Activated CD4-positive, alpha-beta T cell treated with anti-CD3 and anti-CD28 coated beads for 36 hours (primary cell): ENCODE data around the gene ZNF300. TPM values are rescaled to one million over a fixed set of nuclear protein-coding genes. Genes with fewer than 3 reads are reported as not detected.
A peak's percentile ranks its signal among the peaks of the same experiment; 100 is the strongest.

Experiments
- ATAC-seq: fragments of 200-7000 bp; cut with Tn5 transposase; one replicate; pipeline ENCODE4 v1.10.0; 2021; ENCODE audit warnings: mild to moderate bottlenecking, moderate library complexity
- CTCF ChIA-PET: fragments of 350-600 bp; sonication (Branson Sonifier 250); formaldehyde crosslinking; loops from one replicate; lab custom pipeline; 2021; ENCODE audit warnings: antibody characterized with exemption; lab: Charles Lee
- POLR2A ChIA-PET: fragments of 350-600 bp; sonication (Branson Sonifier 250); formaldehyde crosslinking; loops from one replicate; lab custom pipeline; 2021; ENCODE audit warnings: antibody characterized with exemption, inconsistent platforms; lab: Charles Lee
- DNase-seq: peaks from one replicate; pipeline ENCODE4 v3.0.0-alpha.2; 2020
- H3K27ac Mint-ChIP-seq: one replicate; pipeline ENCODE4 v1.8.0; 2021; ENCODE audit warnings: mixed read lengths
- H3K27me3 Mint-ChIP-seq: one replicate; pipeline ENCODE4 v1.8.0; 2021; ENCODE audit warnings: mixed read lengths
- H3K36me3 Mint-ChIP-seq: one replicate; pipeline ENCODE4 v1.8.0; 2021; ENCODE audit warnings: low read depth, mixed read lengths
- H3K4me1 Mint-ChIP-seq: one replicate; pipeline ENCODE4 v1.8.0; 2021; ENCODE audit warnings: mixed read lengths
- H3K4me3 Mint-ChIP-seq: one replicate; pipeline ENCODE4 v1.8.0; 2021; ENCODE audit warnings: mild to moderate bottlenecking, moderate library complexity, mixed read lengths
- H3K9me3 Mint-ChIP-seq: one replicate; pipeline ENCODE4 v1.8.0; 2021; ENCODE audit warnings: low read depth, mixed read lengths
- intact Hi-C, 2 experiments: fragments of 100-400 bp; cut with DNase I in 1 of 2; cut with micrococcal nuclease in 1 of 2; formaldehyde crosslinking; loops; one replicate each; pipeline versions ENCODE4 v1.14.2 to v1.15.1; 2022 to 2024; cut with DNase I, micrococcal nuclease
- total RNA-seq, 2 experiments: library from RNA; stranded (reverse); gene quantifications; one replicate each; pipeline ENCODE4 v1.2.3, GENCODE V29; 2021

The ZNF300 gene
- total RNA-seq = 1 to 10 TPM; 2.4 TPM

GRCh38 chr5:150904479-150905311 is at the start of gene ZNF300:
ZNF300 (minus strand) TSS chr5:150904980; CDS start chr5:150903155, 1,825 bp downstream.
- H3K9me3 Mint-ChIP-seq = peaks cover 45% of the 10 kb centered on the region
- POLR2A ChIA-PET = interaction anchor here (1.0 kb wide), 1 partner anchor 59 kb away, joined by 3 read pairs; the partner anchor contains the start of gene IRGM

GRCh38 chr5:150948539-150948938 is 43.8 kb upstream of the ZNF300 start:
- Mint-ChIP-seq H3K36me3 (peaks cover 16% of the 10 kb centered on the region), H3K27ac (no peak overlapping the region), H3K4me1 (no peaks in the 10 kb centered on the region), H3K9me3 (peaks cover 51% of the 10 kb centered on the region), H3K4me3 (no peak overlapping the region), H3K27me3 (peaks cover 27% of the 10 kb centered on the region)
- ATAC-seq (peak; percentile 23), DNase-seq (peak; percentile 4)
- ChIA-PET POLR2A (no interaction called here), CTCF (interaction anchor here (0.6 to 1.0 kb wide), 2 partner anchors 29 to 315 kb away, joined by 3 to 4 read pairs; no protein-coding TSS in a partner anchor)
- intact Hi-C loops = no loop called here

More at GRCh38 chr5:150904479-150905311, at the start of gene ZNF300:
- CTCF ChIA-PET = interaction anchor here (1.2 kb wide), 1 partner anchor 87 kb away, joined by 4 read pairs; no protein-coding TSS in a partner anchor
- peaks cover 8% of the 10 kb centered on the region for H3K4me1 Mint-ChIP-seq
- H3K27ac Mint-ChIP-seq = peak within 1 kb of the TSS; percentile 93
- DNase-seq (peak; percentile 81), ATAC-seq (peak; percentile 98)
- intact Hi-C loops = no loop called here
- peak within 1 kb of the TSS; percentile 82 for H3K4me3 Mint-ChIP-seq
- H3K27me3 Mint-ChIP-seq = peaks cover 19% of the 10 kb centered on the region
- H3K36me3 Mint-ChIP-seq = peaks cover 55% of the 10 kb centered on the region

GRCh38 chr5:150946351-150946905 is 41.6 kb upstream of the ZNF300 start:
- Mint-ChIP-seq H3K36me3 (peaks cover 16% of the 10 kb centered on the region), H3K4me3 (no peak overlapping the region), H3K9me3 (peaks cover 53% of the 10 kb centered on the region), H3K4me1 (no peaks in the 10 kb centered on the region), H3K27me3 (peaks cover 27% of the 10 kb centered on the region), H3K27ac (no peak overlapping the region)
- no peak for ATAC-seq
- ChIA-PET CTCF (no interaction called here), POLR2A (no interaction called here)
- intact Hi-C loops = no loop called here
- peak; percentile 9 for DNase-seq

- H3K36me3 Mint-ChIP-seq = peaks cover 14% of the 10 kb centered on the region
- POLR2A ChIA-PET = no interaction called here
- intact Hi-C loops = no loop called here
- CTCF ChIA-PET = no interaction called here
- no peak overlapping the region for H3K27ac Mint-ChIP-seq
- ATAC-seq = no peak
- H3K4me3 Mint-ChIP-seq = no peak overlapping the region
- H3K4me1 Mint-ChIP-seq = no peaks in the 10 kb centered on the region
- peaks cover 27% of the 10 kb centered on the region for H3K27me3 Mint-ChIP-seq
- H3K9me3 Mint-ChIP-seq = peaks cover 51% of the 10 kb centered on the region
- DNase-seq = no peak
Measured at GRCh38 chr5:150945947-150946346, 41.2 kb upstream of the ZNF300 start.

- CTCF ChIA-PET = no interaction called here
- DNase-seq (no peak), ATAC-seq (no peak)
- Mint-ChIP-seq H3K4me1 (no peaks in the 10 kb centered on the region), H3K27ac (no peak overlapping the region), H3K9me3 (peaks cover 46% of the 10 kb centered on the region), H3K36me3 (peaks cover 14% of the 10 kb centered on the region), H3K27me3 (peaks cover 27% of the 10 kb centered on the region), H3K4me3 (no peak overlapping the region)
- POLR2A ChIA-PET = no interaction called here
- intact Hi-C loops = no loop called here
Measured at GRCh38 chr5:150945486-150945885, 40.7 kb upstream of the ZNF300 start.

- POLR2A ChIA-PET = no interaction called here
- intact Hi-C loops = no loop called here
- H3K4me1 Mint-ChIP-seq = no peaks in the 10 kb centered on the region
Measured at GRCh38 chr5:150931368-150931965, 26.7 kb upstream of the ZNF300 start.

GRCh38 chr5:150918613-150919012 is 13.8 kb upstream of the ZNF300 start:
- peaks cover 5% of the 10 kb centered on the region for H3K4me1 Mint-ChIP-seq
- H3K9me3 Mint-ChIP-seq = peaks cover 43% of the 10 kb centered on the region
- ATAC-seq (peak; percentile 30), DNase-seq (no peak)
- intact Hi-C loops = no loop called here
- CTCF ChIA-PET = interaction anchor here (0.7 kb wide), 1 partner anchor 38 kb away, joined by 3 read pairs; no protein-coding TSS in a partner anchor
- no peak overlapping the region for H3K27ac Mint-ChIP-seq
- peaks cover 7% of the 10 kb centered on the region for H3K36me3 Mint-ChIP-seq
- POLR2A ChIA-PET = no interaction called here
- H3K4me3 Mint-ChIP-seq = no peak overlapping the region
- H3K27me3 Mint-ChIP-seq = peaks cover 13% of the 10 kb centered on the region

More at GRCh38 chr5:150931368-150931965, 26.7 kb upstream of the ZNF300 start:
- CTCF ChIA-PET = interaction anchor here (0.6 kb wide), 1 partner anchor 67 kb away, joined by 3 read pairs; no protein-coding TSS in a partner anchor
- Mint-ChIP-seq H3K27ac (no peak overlapping the region), H3K4me3 (no peak overlapping the region), H3K27me3 (no peaks in the 10 kb centered on the region), H3K9me3 (peaks cover 67% of the 10 kb centered on the region), H3K36me3 (peaks cover 23% of the 10 kb centered on the region)
- no peak for ATAC-seq
- DNase-seq = no peak

GRCh38 chr5:150912312-150912814 is 7.6 kb upstream of the ZNF300 start:
- peaks cover 7% of the 10 kb centered on the region for H3K27me3 Mint-ChIP-seq
- H3K36me3 Mint-ChIP-seq = peaks cover 8% of the 10 kb centered on the region
- H3K4me1 Mint-ChIP-seq = no peaks in the 10 kb centered on the region
- intact Hi-C loops = no loop called here
- no peak overlapping the region for H3K27ac Mint-ChIP-seq
- ChIA-PET POLR2A (no interaction called here), CTCF (interaction anchor here (1.3 kb wide), 1 partner anchor 9 kb away, joined by 3 read pairs; no protein-coding TSS in a partner anchor)
- H3K9me3 Mint-ChIP-seq = peaks cover 44% of the 10 kb centered on the region
- DNase-seq (no peak), ATAC-seq (no peak)
- no peak overlapping the region for H3K4me3 Mint-ChIP-seq

GRCh38 chr5:150905312-150905683 is 518 bp upstream of the ZNF300 start:
- POLR2A ChIA-PET = interaction anchor here (1.0 kb wide), 1 partner anchor 59 kb away, joined by 3 read pairs; the partner anchor contains the start of gene IRGM
- Mint-ChIP-seq H3K4me1 (peaks cover 8% of the 10 kb centered on the region), H3K27me3 (peaks cover 21% of the 10 kb centered on the region), H3K4me3 (peak overlapping the region; percentile 82), H3K27ac (peak overlapping the region; percentile 93), H3K9me3 (peaks cover 45% of the 10 kb centered on the region), H3K36me3 (peaks cover 49% of the 10 kb centered on the region)
- no peak for DNase-seq
- CTCF ChIA-PET = interaction anchor here (1.2 kb wide), 1 partner anchor 87 kb away, joined by 4 read pairs; no protein-coding TSS in a partner anchor
- intact Hi-C loops = no loop called here
- ATAC-seq = no peak

GRCh38 chr5:150901446-150901845 is 3.3 kb downstream of the ZNF300 start:
- ChIA-PET CTCF (no interaction called here), POLR2A (no interaction called here)
- ATAC-seq (no peak), DNase-seq (no peak)
- Mint-ChIP-seq H3K27me3 (peaks cover 16% of the 10 kb centered on the region), H3K27ac (no peak overlapping the region), H3K36me3 (peaks cover 75% of the 10 kb centered on the region), H3K9me3 (peaks cover 56% of the 10 kb centered on the region), H3K4me1 (peaks cover 8% of the 10 kb centered on the region), H3K4me3 (no peak overlapping the region)
- intact Hi-C loops = no loop called here
